BLaER1 (cell line): ENCODE data around the gene CHPT1.

Source experiments
- H3K27ac ChIP-seq: shearing (Covaris generic); formaldehyde crosslinking; 2 replicates; pipeline ENCODE4 v1.8.1; 2022
- H3K27me3 ChIP-seq: shearing (Covaris generic); formaldehyde crosslinking; 2 replicates; pipeline ENCODE4 v1.8.1; 2022
- H3K36me3 ChIP-seq: shearing (Covaris generic); formaldehyde crosslinking; 2 replicates; pipeline ENCODE4 v1.8.1; 2022
- H3K4me1 ChIP-seq: shearing (Covaris generic); formaldehyde crosslinking; 2 replicates; pipeline ENCODE4 v1.8.1; 2022
- H3K4me2 ChIP-seq: shearing (Covaris generic); formaldehyde crosslinking; 2 replicates; pipeline ENCODE4 v1.8.1; 2022
- H3K4me3 ChIP-seq: shearing (Covaris generic); formaldehyde crosslinking; 2 replicates; pipeline ENCODE4 v1.8.1; 2022
- H3K9ac ChIP-seq: shearing (Covaris generic); formaldehyde crosslinking; 2 replicates; pipeline ENCODE4 v1.8.1; 2022
- H3K9me3 ChIP-seq: shearing (Covaris generic); formaldehyde crosslinking; 2 replicates; pipeline ENCODE4 v1.8.1; 2022
- H4K20me1 ChIP-seq: shearing (Covaris generic); formaldehyde crosslinking; 2 replicates; pipeline ENCODE4 v1.8.1; 2022
- Cebpa-rat ChIP-seq: shearing (Covaris generic); IDR thresholded peaks from 2 replicates; pipeline ENCODE4 v1.8.1; 2022

The CHPT1 gene

DNA sequence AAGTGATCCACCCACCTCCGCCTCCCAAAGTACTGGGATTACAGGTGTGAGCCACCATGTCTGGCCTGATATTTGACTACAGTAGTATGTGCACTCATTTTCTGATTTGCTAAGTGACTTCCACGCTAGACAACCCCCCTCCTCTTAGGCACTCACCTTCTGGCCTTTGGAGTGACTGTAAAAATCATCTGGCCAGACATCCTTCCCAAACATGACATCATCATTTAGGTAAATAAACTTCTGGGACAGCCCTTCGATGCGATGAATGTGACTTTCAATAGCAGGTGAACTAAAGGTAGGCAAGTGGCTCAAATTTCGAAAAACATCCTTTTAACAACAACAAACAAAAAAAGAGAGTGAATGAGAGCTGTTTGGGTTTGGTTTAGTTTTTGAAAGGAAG is 72.4 kb downstream of the CHPT1 start:
- H3K4me2 ChIP-seq = no peak overlapping the region
- no peaks in the 10 kb centered on the region for H3K27me3 ChIP-seq
- no peak for TF ChIP-seq Cebpa-rat
- no peaks in the 10 kb centered on the region for H4K20me1 ChIP-seq
- H3K9me3 ChIP-seq = no peaks in the 10 kb centered on the region
- H3K36me3 ChIP-seq = peaks cover 18% of the 10 kb centered on the region
- H3K4me1 ChIP-seq = peaks cover 29% of the 10 kb centered on the region
- H3K9ac ChIP-seq = no peak overlapping the region
- no peak overlapping the region for H3K4me3 ChIP-seq
- no peak overlapping the region for H3K27ac ChIP-seq

DNA sequence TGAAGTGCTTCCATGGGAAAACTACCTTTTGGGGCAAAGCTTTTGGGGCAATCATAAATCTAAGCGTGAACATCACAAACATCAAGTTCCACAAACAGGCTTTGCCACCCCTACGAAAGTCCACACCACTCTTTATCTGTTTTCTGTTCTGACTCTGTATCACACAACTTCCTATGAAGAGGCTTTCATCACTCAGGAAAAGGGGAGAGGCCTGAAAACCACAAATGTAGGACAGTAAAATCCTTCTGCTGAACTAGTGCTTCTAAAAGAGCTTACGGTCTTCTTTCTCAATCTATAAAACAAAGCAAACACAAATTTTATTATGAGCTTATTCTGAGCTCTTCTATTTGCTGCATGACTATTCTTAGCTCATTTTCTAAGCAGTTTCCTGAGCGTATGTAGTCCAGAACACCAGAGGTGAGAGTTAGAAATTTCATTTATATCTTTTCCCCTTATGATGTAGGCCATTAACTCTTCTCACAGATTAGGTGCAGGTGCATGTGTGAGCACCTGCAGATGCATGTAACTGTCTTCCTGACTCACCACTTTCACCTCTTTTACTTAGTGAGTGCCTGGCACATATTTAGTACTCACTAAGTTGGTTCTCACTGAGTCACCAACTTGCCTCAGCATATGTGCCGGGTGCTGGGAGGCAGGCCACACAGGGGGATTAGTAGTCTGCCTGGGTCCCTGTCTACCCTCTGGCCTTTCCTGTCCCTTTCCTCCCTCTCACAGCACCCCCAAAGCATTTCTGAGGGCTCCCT is 74.8 kb downstream of the CHPT1 start:
- TF ChIP-seq Cebpa-rat = no peak
- H3K27ac ChIP-seq = peak overlapping the region; percentile 75

DNA sequence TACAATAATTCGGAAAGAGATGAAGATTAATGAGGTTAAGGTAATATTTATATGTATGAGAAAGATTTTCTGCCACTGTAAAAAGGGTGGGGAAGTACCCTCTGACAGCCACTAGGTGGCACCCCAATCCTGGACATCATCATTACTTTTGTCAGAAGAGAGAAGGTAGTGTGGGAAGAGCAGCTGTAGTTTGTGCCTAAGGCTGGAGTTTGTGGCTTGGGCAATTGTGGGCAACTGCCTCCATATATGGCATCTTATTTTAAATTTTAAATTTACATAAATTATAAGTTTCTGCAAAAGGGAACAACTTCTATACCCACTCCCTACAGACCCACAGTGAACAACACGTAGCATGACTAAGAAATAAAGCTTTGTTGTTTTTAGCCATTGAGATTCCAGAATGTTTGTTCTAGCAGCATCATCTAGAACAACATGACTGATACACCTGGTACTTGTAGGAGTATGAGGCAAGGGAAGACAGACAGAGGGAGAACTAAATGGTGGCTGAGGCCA is 76.3 kb downstream of the CHPT1 start:
- no peak overlapping the region for H3K4me3 ChIP-seq
- H3K27me3 ChIP-seq = no peaks in the 10 kb centered on the region
- no peak overlapping the region for H3K4me2 ChIP-seq
- no peaks in the 10 kb centered on the region for H3K9me3 ChIP-seq
- no peak for TF ChIP-seq Cebpa-rat
- no peaks in the 10 kb centered on the region for H4K20me1 ChIP-seq
- H3K27ac ChIP-seq = no peak overlapping the region
- peaks cover 8% of the 10 kb centered on the region; the same call in 1 of the 2 replicates for H3K36me3 ChIP-seq
- peaks cover 61% of the 10 kb centered on the region for H3K4me1 ChIP-seq
- H3K9ac ChIP-seq = no peak overlapping the region

More for the DNA sequence above, 74.8 kb downstream of the CHPT1 start:
- peaks cover 13% of the 10 kb centered on the region for H3K36me3 ChIP-seq
- H3K9ac ChIP-seq = peak overlapping the region; percentile 56
- peaks cover 52% of the 10 kb centered on the region for H3K4me1 ChIP-seq
- no peaks in the 10 kb centered on the region for H3K27me3 ChIP-seq
- no peaks in the 10 kb centered on the region for H4K20me1 ChIP-seq
- H3K9me3 ChIP-seq = no peaks in the 10 kb centered on the region
- H3K4me2 ChIP-seq = peak overlapping the region; percentile 62
- H3K4me3 ChIP-seq = no peak overlapping the region

DNA sequence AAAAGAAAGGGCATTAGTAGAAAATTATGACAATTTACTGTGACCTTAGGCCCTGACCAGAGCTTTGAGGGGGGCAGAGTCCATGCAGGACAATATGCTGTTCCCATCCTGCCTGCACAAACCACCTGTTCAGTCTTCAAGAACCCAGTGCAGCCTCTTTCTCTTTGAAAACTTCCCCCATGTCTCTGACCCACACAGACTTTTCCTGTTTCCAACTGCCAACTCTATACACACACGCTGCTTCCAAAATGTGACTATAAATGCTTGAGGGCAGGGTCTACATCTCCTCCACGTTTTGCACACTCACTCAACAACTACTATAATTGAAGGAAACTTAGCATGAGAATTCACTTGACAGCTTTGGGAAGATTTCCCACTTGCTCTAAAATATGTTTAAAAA is 78.4 kb downstream of the CHPT1 start:
- Histone ChIP-seq H3K4me3 (no peak overlapping the region), H3K4me1 (peaks cover 70% of the 10 kb centered on the region), H3K27ac (peak overlapping the region; percentile 60), H3K27me3 (no peaks in the 10 kb centered on the region), H3K9me3 (no peaks in the 10 kb centered on the region), H3K4me2 (peak overlapping the region; percentile 76), H3K9ac (peak overlapping the region; percentile 52; the same call in 1 of the 2 replicates), H3K36me3 (0 out of 2 replicates have a peak, but pooled peaks cover 8% of the 10 kb centered on the region), H4K20me1 (no peaks in the 10 kb centered on the region)
- TF ChIP-seq Cebpa-rat = no peak

DNA sequence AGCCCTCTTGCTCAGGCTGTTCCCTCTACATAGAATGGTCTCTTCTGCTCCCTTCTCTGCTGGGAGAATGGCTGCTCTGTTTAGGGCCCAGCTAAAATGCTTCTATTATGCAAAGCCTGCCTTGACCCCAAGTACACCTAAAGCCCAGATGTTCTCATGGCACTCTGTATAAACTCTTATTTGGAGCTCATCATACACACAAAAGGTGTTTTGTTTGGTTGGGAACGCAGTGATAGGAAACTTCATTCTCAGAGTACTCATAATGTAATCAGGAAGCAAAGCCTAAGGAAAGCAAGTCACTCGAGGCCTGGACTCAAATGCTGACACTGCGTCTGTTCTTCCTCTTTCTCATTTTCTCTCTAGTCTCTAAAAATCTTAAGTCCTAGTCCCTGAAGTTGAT is 80.0 kb downstream of the CHPT1 start:
- H3K9me3 ChIP-seq = no peaks in the 10 kb centered on the region
- H4K20me1 ChIP-seq = no peaks in the 10 kb centered on the region
- H3K4me2 ChIP-seq = peak overlapping the region; percentile 25
- no peaks in the 10 kb centered on the region for H3K27me3 ChIP-seq
- H3K4me1 ChIP-seq = peaks cover 62% of the 10 kb centered on the region
- H3K4me3 ChIP-seq = no peak overlapping the region
- no peak overlapping the region for H3K9ac ChIP-seq
- TF ChIP-seq Cebpa-rat = no peak
- H3K36me3 ChIP-seq = 0 out of 2 replicates have a peak, but pooled peaks cover 8% of the 10 kb centered on the region
- peak overlapping the region; percentile 60; the same call in 1 of the 2 replicates for H3K27ac ChIP-seq

DNA sequence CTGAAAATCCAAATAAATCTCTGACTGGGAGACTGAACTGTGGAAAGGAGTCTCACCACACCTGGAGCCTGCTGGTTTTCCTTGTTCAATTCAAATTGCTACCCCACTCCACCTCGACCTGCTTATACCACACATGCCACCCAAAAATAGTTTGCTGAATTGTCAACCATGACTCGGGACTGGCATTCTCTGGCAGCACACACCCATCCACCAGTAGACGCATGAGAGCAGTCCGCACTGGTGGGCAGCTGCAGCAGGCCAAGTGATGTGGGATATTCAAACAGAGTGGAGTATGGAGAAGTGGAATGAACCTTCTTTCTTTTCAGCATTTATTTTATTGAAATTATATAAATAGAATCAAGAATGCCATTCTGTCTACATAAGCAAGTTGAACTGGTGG is 80.5 kb downstream of the CHPT1 start:
- Histone ChIP-seq H3K36me3 (0 out of 2 replicates have a peak, but pooled peaks cover 8% of the 10 kb centered on the region), H3K4me3 (no peak overlapping the region), H3K9ac (no peak overlapping the region), H3K9me3 (no peaks in the 10 kb centered on the region), H3K27me3 (no peaks in the 10 kb centered on the region), H4K20me1 (no peaks in the 10 kb centered on the region), H3K4me2 (peak overlapping the region; percentile 25; the same call in 1 of the 2 replicates), H3K4me1 (peaks cover 62% of the 10 kb centered on the region), H3K27ac (peak overlapping the region; percentile 60; the same call in 1 of the 2 replicates)
- TF ChIP-seq Cebpa-rat = no peak
